Effector CD4-positive, alpha-beta T cell (primary cell): ENCODE measurements around the gene KIF3A.

Source experiments
- DNase-seq: peaks from one replicate; pipeline ENCODE4 v3.0.0-alpha.2; 2020

KIF3A gene

DNA sequence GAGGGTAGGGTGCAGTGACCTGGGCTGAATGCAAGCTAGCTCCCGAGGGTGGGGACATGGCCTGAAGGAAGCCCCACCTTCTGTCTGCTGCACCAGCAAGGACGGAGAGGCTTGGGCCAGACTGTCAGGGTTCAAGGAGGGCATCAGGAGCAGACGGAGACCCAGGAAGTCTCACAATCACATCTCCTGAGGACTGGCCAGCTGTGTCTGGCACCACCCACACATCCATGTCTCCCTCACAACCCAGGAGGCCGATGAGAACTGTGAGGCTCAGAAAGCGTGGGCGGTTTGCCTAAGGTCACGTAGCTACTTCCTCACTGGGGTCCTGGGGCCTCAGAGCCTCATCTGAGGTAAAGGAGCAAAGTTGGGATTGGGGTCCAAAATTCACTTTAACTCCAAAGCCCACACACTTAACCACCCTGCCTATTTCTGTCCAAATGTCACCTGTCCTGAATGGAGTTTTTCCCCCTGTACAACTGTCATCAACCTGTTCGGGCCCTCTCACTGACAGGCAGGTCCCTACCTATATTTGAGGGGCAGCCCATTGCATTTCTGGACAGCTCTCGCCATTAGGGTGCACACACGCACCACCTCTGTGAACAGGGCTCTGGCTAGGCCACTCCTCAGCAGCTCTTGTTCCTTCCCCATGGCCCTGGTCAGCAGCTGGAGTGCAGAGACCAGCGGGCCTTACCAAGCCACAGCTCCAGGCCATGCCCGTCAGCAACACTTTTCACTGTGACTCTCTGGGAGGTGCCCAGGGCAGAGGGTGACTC, 75.9 kb downstream of the KIF3A start:
- no peak for DNase-seq

DNA sequence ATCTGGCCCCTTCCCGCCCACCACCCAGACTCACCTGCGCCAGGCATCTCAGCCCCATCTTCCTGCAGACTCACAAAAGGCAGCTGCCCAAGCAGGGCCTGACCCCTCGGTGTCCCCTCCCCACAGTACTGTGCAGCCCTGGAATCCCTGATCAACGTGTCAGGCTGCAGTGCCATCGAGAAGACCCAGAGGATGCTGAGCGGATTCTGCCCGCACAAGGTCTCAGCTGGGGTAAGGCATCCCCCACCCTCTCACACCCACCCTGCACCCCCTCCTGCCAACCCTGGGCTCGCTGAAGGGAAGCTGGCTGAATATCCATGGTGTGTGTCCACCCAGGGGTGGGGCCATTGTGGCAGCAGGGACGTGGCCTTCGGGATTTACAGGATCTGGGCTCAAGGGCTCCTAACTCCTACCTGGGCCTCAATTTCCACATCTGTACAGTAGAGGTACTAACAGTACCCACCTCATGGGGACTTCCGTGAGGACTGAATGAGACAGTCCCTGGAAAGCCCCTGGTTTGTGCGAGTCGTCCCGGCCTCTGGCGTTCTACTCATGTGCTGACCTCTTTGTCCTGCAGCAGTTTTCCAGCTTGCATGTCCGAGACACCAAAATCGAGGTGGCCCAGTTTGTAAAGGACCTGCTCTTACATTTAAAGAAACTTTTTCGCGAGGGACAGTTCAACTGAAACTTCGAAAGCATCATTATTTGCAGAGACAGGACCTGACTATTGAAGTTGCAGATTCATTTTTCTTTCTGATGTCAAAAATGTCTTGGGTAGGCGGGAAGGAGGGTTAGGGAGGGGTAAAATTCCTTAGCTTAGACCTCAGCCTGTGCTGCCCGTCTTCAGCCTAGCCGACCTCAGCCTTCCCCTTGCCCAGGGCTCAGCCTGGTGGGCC, 77.5 kb downstream of the KIF3A start:
- DNase-seq = no peak

DNA sequence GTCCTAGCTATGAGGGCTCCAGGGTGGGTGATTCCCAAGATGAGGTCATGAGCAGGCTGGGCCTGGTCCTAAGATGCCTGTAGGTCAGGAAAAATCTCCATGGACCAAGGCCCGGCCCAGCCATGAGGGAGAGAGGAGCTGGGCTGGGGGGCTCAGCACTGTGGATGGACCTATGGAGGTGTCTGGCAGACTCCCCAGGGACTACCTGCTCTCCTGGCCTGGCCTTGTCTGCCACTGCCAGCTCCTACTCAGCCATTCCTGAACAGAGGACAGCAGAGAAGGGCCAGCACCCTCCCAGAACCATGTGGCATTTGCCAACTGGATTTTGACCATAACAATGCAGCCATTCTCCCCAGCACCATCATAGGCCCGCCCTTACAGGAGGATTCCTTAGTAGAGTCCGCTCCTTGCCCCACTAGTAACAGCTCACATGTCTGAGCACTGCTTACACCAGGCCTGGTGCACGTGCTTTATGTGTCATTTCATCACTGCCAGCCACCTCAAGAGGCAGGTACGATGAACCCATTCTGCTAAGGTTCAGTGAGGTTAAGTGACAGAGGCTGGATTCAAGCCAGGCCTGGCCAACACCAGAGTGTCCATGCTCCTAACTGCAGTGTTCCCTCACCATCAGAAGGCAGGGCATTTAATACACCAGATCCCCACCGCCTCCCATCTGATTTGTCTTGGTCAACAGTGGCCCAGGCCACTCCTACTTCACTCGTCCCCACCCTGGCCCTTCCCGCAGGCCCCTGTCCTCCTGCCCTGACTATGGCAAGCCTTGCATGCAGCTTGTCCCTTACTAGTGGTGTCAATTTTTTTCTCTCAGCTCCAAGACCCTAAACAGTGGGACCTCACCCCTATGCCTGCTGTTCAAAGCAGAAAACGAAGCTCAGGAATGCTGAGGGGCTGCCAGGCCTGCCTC, 78.7 kb downstream of the KIF3A start:
- no peak for DNase-seq

DNA sequence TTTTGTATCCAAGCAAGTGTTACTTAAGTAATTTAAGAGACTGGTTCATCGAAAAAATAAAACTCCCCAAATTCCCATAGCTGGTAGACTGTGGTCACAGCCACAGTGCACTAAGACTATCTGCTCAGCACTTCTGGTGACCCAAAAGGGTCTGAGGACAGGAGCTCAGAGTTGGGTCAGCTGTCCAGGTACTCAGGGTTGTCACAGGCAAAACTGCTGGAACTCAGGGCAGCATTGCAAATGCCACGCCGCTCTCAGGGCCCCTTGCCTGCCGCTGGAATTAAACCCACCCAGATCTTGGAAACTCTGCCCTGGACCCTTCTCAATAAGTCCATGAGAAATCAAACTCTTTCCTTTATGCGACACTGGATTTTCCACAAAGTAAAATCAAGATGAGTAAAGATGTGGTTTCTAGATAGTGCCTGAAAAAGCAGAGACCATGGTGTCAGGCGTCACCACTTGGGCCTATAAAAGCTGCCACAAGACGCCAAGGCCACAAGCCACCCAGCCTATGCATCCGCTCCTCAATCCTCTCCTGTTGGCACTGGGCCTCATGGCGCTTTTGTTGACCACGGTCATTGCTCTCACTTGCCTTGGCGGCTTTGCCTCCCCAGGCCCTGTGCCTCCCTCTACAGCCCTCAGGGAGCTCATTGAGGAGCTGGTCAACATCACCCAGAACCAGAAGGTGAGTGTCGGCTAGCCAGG, 79.5 kb downstream of the KIF3A start, which contains the start of gene IL13:
Gene IL13, plus strand, starts transcription at position 498 of the 705 bp plus-strand sequence. Its CDS starts 14 bp downstream, at position 512.
- no peak for DNase-seq

DNA sequence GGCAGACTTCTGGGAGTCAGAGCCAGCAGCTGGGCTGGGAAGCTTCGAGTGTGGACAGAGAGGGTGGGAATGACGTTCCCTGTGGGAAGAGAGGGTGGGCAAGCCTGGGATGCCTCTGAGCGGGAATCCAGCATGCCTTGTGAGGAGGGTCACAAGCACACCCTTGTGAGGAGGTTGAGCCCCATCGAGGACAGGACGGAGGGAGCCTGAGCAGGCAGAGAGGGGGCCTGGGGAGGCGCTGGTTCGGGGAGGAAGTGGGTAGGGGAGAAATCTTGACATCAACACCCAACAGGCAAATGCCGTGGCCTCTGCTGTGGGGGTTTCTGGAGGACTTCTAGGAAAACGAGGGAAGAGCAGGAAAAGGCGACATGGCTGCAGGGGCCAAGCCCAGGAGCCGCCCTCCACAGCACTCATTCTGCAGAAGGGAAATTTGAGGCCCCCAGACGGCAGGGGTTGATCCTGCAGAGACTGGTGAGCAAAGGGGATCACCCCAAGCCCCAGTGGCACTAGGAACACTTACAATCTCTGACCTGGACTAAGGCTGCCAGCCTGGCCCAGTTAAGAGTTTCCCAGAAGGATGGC, 80.5 kb downstream of the KIF3A start:
- no peak for DNase-seq

DNA sequence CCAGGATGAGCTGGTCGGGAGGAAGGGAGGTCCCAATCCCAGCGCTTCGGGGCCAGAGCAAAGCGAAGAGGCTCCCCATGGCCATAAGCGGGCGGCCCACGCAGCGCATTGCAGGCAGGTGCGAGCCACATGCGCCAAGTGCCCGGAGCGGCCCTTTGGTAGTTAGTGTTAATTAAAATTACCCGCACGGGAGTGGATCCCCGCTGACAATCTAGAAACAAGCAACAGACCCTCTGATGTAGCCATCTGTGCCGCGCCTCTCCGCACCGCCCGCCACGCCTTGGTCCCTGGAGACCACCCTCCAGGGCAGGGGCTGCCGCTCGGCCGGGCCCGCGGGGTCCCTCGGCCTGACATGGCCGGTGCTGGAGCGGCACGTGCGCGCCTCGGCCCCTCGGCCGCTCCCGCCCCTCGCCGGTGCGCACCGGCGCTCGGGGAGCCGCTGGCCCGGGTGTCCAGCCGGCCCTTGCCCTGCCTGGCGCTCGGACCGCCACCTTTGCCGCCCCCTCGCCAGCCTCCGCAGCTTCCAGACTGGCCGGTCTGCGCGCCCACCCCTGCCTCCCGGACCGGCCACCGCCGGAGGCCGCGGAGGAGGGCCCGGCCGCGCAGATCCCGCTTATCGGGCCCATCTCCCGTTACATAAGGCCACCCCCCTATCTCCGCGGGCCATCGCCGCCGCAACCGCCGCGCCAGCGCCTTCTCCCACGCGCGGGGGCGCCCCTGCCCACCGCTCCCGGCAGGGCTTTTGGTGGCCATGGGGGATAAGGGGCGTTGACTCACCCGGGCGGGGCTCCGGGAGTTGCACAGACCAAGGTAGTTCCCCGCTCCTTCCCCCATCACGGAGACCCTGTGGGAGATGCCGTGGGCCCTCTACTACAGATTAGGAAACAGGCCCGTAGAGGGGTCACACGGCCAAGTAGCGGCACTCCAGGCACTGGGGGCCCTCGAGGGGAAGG, 81.2 kb downstream of the KIF3A start:
- DNase-seq = no peak

DNA sequence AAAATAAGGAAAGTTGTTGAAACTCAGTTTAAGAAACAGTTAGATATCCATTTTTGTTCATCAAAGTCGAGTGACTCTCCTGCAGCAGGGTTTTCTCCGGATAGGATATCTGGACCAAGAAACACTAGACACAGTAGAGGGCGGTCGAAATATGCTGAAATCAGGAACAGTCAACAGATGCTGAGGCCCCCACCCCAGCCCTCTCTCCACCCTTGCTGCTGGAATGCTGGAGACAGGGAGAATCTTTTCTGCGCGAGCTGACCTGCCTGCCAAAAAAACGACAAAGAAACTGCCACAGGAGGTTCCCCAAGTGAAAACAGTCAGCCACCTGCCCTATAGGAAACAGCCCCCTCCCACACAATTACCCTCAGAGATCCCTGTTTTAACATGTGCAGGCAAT, 83.6 kb downstream of the KIF3A start:
- DNase-seq = no peak

DNA sequence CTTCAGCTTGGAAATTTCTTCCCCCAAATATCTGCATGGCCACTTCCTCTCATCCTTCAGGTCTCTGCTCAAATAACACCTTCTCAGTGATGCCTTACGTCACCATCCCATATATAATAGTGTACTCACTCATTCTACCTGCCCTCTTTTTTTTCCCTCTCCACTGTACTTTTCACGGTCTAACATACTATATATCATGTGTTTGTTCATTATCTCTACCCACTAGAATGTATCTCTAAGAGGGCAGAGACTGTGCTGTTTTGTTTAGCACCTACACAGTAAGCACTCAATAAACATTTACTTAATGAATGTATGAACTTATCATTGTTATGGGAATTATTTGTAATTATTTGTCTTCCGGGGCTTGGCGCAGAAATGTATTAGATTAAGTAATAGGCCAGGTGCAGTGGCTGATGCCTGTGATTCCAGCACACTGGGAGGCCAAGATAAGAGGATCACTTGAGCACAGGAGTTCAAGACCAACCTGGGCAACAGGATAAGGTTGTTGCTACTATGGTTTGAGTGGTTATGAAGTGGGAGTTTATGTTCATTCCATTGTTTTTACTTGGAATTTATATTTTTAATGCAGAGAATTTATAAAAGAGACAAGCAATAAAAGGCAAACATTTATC, 85.4 kb downstream of the KIF3A start:
- DNase-seq = no peak

DNA sequence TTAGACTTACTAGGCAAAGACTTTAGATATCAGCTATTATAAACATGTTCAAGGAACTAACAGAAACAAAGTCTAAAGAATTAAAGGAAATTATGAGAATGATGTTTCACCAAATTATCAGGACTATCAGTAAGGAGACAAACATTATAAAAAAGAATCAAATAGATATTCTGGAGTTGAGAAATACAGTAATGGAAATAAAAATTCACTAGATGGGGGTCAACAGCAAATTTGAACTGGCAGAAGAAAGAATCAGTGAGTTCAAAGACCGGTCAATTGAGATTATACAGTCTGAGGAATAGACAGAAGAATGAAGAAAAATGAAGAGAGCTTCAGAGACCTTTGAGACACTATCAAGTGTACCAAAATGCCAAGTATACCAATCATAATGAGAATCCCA, 89.0 kb downstream of the KIF3A start:
- no peak for DNase-seq

DNA sequence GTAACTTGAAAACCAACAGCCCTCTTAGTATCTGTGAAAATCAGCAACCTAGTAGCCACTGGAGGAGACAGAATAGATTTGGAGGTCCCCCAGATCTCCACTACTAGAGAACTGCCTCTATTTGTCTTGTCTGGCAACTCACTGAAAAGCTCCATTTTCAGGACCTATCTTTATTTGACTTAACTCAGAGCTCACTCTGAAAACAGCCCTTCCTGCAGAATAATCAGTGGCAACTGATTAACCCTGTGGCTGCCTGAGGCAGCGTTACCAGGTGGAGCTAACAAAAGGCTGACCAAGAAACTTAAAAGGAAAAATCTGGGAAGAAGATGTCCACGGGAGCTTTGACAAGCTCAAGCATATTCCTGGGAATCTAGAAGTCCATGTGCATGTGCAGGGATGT, 89.9 kb downstream of the KIF3A start:
- no peak for DNase-seq

DNA sequence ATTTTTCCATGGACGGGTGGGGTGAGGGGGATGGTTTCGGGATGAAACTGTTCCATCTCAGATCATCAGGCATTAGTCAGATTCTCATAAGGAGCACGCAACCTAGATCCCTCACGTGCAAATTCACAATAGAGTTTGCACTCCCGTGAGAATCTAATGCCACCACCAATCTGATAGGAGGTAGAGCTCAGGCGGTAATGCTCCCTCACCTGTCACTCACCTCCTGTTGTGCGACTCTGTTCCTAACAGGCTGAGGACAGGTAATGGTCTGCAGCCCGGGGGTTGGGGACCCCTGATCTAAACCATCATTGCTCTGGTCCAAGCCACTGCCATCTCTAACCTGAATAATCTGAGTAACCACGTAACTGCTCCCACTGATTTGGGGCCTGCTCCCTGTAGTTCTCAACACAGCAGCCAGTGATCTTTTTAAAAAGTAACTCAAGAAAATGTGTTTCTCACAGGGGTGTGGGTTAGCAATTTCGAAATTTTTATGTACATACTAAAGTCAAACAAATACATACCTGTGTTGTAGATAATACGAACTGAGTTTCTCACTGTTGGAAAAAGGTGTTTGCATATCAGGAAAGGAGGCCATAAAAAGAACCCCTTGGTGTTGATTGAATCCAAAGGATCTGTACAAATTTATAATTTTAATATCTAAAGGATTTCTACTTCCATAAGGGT, 90.6 kb downstream of the KIF3A start:
- DNase-seq = no peak

DNA sequence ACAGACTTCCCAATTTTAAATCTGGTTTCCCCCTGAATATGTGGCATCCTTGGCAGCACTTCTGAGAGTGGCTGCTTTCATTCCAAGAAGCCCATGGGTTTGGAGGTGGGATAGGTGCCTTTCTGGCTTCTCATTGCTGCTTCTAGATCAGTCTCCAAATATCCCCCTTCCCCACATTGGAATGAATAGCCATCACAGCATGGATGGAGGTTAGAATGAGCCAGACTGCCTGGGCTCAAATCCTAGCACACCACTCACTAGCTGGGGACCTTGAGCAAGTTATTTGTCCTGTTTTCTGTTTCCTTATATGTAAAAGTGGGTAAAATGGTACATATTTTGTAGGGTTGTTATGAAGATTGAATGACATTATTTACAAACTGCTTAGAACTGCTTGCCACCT, 93.2 kb downstream of the KIF3A start:
- no peak for DNase-seq
